RWPE2 (cell line): ENCODE measurements around the gene NOP9.

Experiments used
- ATAC-seq: fragments of 200-7000 bp; cut with Tn5 transposase; 3 replicates; pipeline ENCODE4 v1.9.1; 2021; ENCODE audit warnings: low read depth
- DNase-seq: peaks from one replicate; pipeline ENCODE4 v3.0.0-alpha.2; 2020; ENCODE audit warnings: low spot score
- H3K27ac ChIP-seq: fragments of 450-650 bp; 2 replicates; pipeline ENCODE4 v1.5.1; 2017; ENCODE audit warnings: mild to moderate bottlenecking; ENCODE audit not compliant: poor library complexity, severe bottlenecking
- H3K27me3 ChIP-seq: fragments of 250-450 bp; sonication (Bioruptor Pico); 2 replicates; pipeline ENCODE4 v1.5.1; 2021; ENCODE audit warnings: mild to moderate bottlenecking, moderate library complexity; ENCODE audit not compliant: insufficient read depth, poor library complexity, severe bottlenecking
- H3K36me3 ChIP-seq: fragments of 250-450 bp; sonication (Bioruptor Pico); 2 replicates; pipeline ENCODE4 v1.5.1; 2020; ENCODE audit warnings: low read depth, mild to moderate bottlenecking, moderate library complexity
- H3K4me1 ChIP-seq: fragments of 250-450 bp; sonication (Bioruptor Pico); 2 replicates; pipeline ENCODE4 v1.5.1; 2021; ENCODE audit warnings: mild to moderate bottlenecking, moderate library complexity; ENCODE audit not compliant: insufficient read depth, poor library complexity, severe bottlenecking
- H3K4me3 ChIP-seq: fragments of 250-450 bp; sonication (Bioruptor Pico); 2 replicates; pipeline ENCODE4 v1.5.1; 2021; ENCODE audit warnings: mild to moderate bottlenecking, moderate library complexity; ENCODE audit not compliant: severe bottlenecking
- H3K9me3 ChIP-seq: fragments of 250-450 bp; sonication (Bioruptor Pico); 2 replicates; pipeline ENCODE4 v1.5.1; 2021; ENCODE audit warnings: mild to moderate bottlenecking, moderate library complexity; ENCODE audit not compliant: severe bottlenecking
- CTCF ChIP-seq: fragments of 450-650 bp; IDR thresholded peaks from one replicate; pipeline ENCODE4 v1.5.1; 2017; ENCODE audit warnings: mild to moderate bottlenecking, moderate library complexity; ENCODE audit not compliant: poor library complexity, severe bottlenecking

NOP9 gene

GRCh38 chr14:24337824-24338175 lies 38.1 kb downstream of the NOP9 start:
- Histone ChIP-seq H3K9me3 (no peaks in the 10 kb centered on the region), H3K4me1 (peaks cover 3% of the 10 kb centered on the region), H3K27me3 (peaks cover 22% of the 10 kb centered on the region), H3K27ac (no peak overlapping the region), H3K36me3 (no peaks in the 10 kb centered on the region), H3K4me3 (no peak overlapping the region)
- ATAC-seq (no peak), DNase-seq (no peak)
- TF ChIP-seq CTCF: no peak

GRCh38 chr14:24338843-24339242 lies 39.2 kb downstream of the NOP9 start:
- ATAC-seq: no peak
- H3K4me1 ChIP-seq: peaks cover 2% of the 10 kb centered on the region
- DNase-seq: no peak
- no peak overlapping the region for H3K27ac ChIP-seq
- no peak overlapping the region for H3K4me3 ChIP-seq
- peaks cover 13% of the 10 kb centered on the region for H3K27me3 ChIP-seq
- H3K9me3 ChIP-seq: no peaks in the 10 kb centered on the region
- no peak for TF ChIP-seq CTCF
- H3K36me3 ChIP-seq: no peaks in the 10 kb centered on the region

- Histone ChIP-seq H3K36me3 (no peaks in the 10 kb centered on the region), H3K27me3 (peaks cover 7% of the 10 kb centered on the region), H3K27ac (no peak within 1 kb of the TSS), H3K9me3 (no peaks in the 10 kb centered on the region), H3K4me1 (no peaks in the 10 kb centered on the region), H3K4me3 (no peak within 1 kb of the TSS)
- no peak for TF ChIP-seq CTCF
- ATAC-seq (no peak), DNase-seq (no peak)
Observed at GRCh38 chr14:24339284-24340151, 39.9 kb downstream of the NOP9 start, which contains the start of gene RIPK3. TSS of gene RIPK3 (minus strand) at chr14:24339991. CDS start at chr14:24339826, 165 bp downstream.

- H3K27me3 ChIP-seq: no peaks in the 10 kb centered on the region
- DNase-seq (no peak), ATAC-seq (no peak)
- H3K36me3 ChIP-seq: no peaks in the 10 kb centered on the region
- H3K27ac ChIP-seq: no peak overlapping the region
- TF ChIP-seq CTCF: no peak
- H3K4me3 ChIP-seq: no peak overlapping the region
- no peaks in the 10 kb centered on the region for H3K4me1 ChIP-seq
- no peaks in the 10 kb centered on the region for H3K9me3 ChIP-seq
Observed at GRCh38 chr14:24340606-24341005, 41.0 kb downstream of the NOP9 start.

- Histone ChIP-seq H3K4me3 (no peak overlapping the region), H3K27ac (no peak overlapping the region), H3K27me3 (no peaks in the 10 kb centered on the region), H3K9me3 (no peaks in the 10 kb centered on the region), H3K4me1 (no peaks in the 10 kb centered on the region), H3K36me3 (no peaks in the 10 kb centered on the region)
- TF ChIP-seq CTCF: no peak
- no peak for DNase-seq
- ATAC-seq: no peak
Observed at GRCh38 chr14:24342889-24343288, 43.2 kb downstream of the NOP9 start.
